Upper lobe of left lung (tissue), 4 donors: ENCODE data around the gene CD84.
"Not testable (repeated sequence)": the region's sequence is repeated elsewhere in the genome, so short reads cannot be mapped to it uniquely, and the experiment has no call there.

Source experiments
- CTCF ChIP-seq, 6 experiments: fragments of 450-650 bp in 4 of 6; fragments of 200-600 bp in 2 of 6; sonication (generic) in 2 of 6; IDR thresholded peaks; one replicate each; pipeline ENCODE4 v1.5.1; 2016 to 2019; ENCODE audit warnings: antibody characterized with exemption in 6 of 6
- POLR2A ChIP-seq, 4 donors: fragments of 450-650 bp; IDR thresholded peaks; one replicate each; pipeline ENCODE4 v1.5.1; 2016 to 2017; ENCODE audit warnings: antibody characterized with exemption in 4 of 4, mild to moderate bottlenecking in 2 of 4
- POLR2AphosphoS5 ChIP-seq, 2 donors: sonication (generic); formaldehyde crosslinking; IDR thresholded peaks; one replicate each; pipeline ENCODE4 v1.5.1; 2017; ENCODE audit warnings: antibody characterized with exemption in 2 of 2

GRCh38 chr1:160529401-160529952, 49.8 kb downstream of the CD84 start:
- TF ChIP-seq POLR2A, CTCF, POLR2AphosphoS5 (IDR thresholded peaks at IDR 0.05): not testable (repeated sequence)
